ENCODE data around the gene RUBCNL.

GRCh38 chr13:46392967-46393366 is 5.9 kb upstream of the RUBCNL start:
- TF ChIP-seq CTCF (conservative IDR thresholded peaks at IDR 0.05 in 1 of 2, IDR thresholded peaks at IDR 0.05 in 1 of 2; ENCODE audit: extremely low read depth in 1 of 2, insufficient read depth in 1 of 2, low read depth in 1 of 2, low read length in 2 of 2) (no peak), EZH2 (IDR thresholded peaks at IDR 0.05; ENCODE audit: borderline replicate concordance, low read length) (no peak)
